HG02840 (cell line): ENCODE measurements around the gene CDC42EP1.
"Not testable (repeated sequence)": the region's sequence is repeated elsewhere in the genome, so short reads cannot be mapped to it uniquely, and the experiment has no call there.

Source experiments
- ATAC-seq: cut with Tn5 transposase; IDR thresholded peaks from one replicate; pipeline ENCODE4 v1.9.1; 2021; ENCODE audit warnings: mild to moderate bottlenecking, moderate library complexity, moderate number of reproducible peaks; ENCODE audit not compliant: unreplicated experiment, low FRiP score

Gene CDC42EP1

GRCh38 chr22:37609240-37610152 is 49.2 kb downstream of the CDC42EP1 start:
- no peak for ATAC-seq

GRCh38 chr22:37610153-37610475 is 49.8 kb downstream of the CDC42EP1 start:
- not testable (repeated sequence) for ATAC-seq

GRCh38 chr22:37610480-37611129 is 50.3 kb downstream of the CDC42EP1 start:
- no peak for ATAC-seq

GRCh38 chr22:37611207-37611606 is 50.9 kb downstream of the CDC42EP1 start:
- no peak for ATAC-seq

- no peak for ATAC-seq
Measured at GRCh38 chr22:37616201-37617083, 56.2 kb downstream of the CDC42EP1 start.

- no peak for ATAC-seq
Measured at GRCh38 chr22:37617431-37617830, 57.2 kb downstream of the CDC42EP1 start.

- no peak for ATAC-seq
Measured at GRCh38 chr22:37618072-37618656, 57.9 kb downstream of the CDC42EP1 start.

GRCh38 chr22:37618674-37619073 is 58.4 kb downstream of the CDC42EP1 start:
- ATAC-seq, result no peak
